Endothelial cell of umbilical vein (primary cell): ENCODE measurements around the gene TTC1.

Experiments
- EZH2 ChIP-seq: IDR thresholded peaks from 2 replicates; pipeline ENCODE4 v1.6.1; 2012; ENCODE audit warnings: borderline replicate concordance, low read depth, mild to moderate bottlenecking, moderate library complexity, low read length, inconsistent platforms; ENCODE audit not compliant: severe bottlenecking
- FOS ChIP-seq: IDR thresholded peaks from 2 replicates; pipeline ENCODE4 v1.6.1; 2011; ENCODE audit warnings: mild to moderate bottlenecking, low read length, moderate library complexity, borderline replicate concordance; ENCODE audit not compliant: insufficient read depth
- JUN ChIP-seq: IDR thresholded peaks from 2 replicates; pipeline ENCODE4 v1.6.1; 2011; ENCODE audit warnings: borderline replicate concordance, low read depth; ENCODE audit not compliant: insufficient read length, insufficient read depth
- MYC ChIP-seq: IDR thresholded peaks from one replicate; pipeline ENCODE4 v1.6.1; 2011; ENCODE audit warnings: mild to moderate bottlenecking, low read depth, low read length
- POLR2A ChIP-seq: IDR thresholded peaks from 2 replicates; pipeline ENCODE4 v1.6.1; 2012; ENCODE audit warnings: low read depth, mild to moderate bottlenecking, control low read depth, low read length
- POLR2AphosphoS5 ChIP-seq: IDR thresholded peaks from 2 replicates; pipeline ENCODE4 v1.6.1; 2012; ENCODE audit warnings: low read depth, mild to moderate bottlenecking, control low read depth, low read length, moderate library complexity; ENCODE audit not compliant: insufficient read depth
- TF ChIP-seq, protein P1 (sequence below), 2 donors: IDR thresholded peaks; 1 replicate in 1 of 2; 2 replicates in 1 of 2; pipeline ENCODE4 v1.5.1; 2011; ENCODE audit warnings: low read length in 2 of 2, mild to moderate bottlenecking in 2 of 2, moderate library complexity in 2 of 2, control low read depth in 1 of 2, inconsistent platforms in 1 of 2, low read depth in 1 of 2; ENCODE audit not compliant: insufficient read depth in 1 of 2; ENCODE audit errors: extremely low read depth in 1 of 2
- TF ChIP-seq, protein P2 (sequence below): IDR thresholded peaks from 2 replicates; pipeline ENCODE4 v1.6.1; 2011; ENCODE audit not compliant: insufficient read depth, insufficient read length

DNA sequence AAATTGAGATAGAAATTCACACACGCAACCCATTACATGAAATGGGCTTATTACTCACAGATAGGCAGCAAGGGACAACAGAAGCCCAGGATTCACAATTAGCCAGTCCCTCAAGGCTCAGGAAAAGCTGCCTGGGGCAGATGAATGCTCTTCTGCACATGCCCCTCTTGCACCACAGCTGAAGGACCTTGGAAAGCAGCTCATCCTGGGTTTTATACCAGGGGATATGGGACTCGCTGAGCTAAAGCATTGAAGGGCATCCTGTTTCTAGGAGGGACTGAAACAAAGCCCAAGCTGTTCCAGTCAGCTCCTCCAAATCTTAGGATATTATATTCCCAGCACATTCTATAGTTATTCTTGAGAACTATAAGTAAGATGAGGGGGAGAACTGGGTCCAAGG is 15.7 kb upstream of the TTC1 start:
- TF ChIP-seq, protein P1, sequence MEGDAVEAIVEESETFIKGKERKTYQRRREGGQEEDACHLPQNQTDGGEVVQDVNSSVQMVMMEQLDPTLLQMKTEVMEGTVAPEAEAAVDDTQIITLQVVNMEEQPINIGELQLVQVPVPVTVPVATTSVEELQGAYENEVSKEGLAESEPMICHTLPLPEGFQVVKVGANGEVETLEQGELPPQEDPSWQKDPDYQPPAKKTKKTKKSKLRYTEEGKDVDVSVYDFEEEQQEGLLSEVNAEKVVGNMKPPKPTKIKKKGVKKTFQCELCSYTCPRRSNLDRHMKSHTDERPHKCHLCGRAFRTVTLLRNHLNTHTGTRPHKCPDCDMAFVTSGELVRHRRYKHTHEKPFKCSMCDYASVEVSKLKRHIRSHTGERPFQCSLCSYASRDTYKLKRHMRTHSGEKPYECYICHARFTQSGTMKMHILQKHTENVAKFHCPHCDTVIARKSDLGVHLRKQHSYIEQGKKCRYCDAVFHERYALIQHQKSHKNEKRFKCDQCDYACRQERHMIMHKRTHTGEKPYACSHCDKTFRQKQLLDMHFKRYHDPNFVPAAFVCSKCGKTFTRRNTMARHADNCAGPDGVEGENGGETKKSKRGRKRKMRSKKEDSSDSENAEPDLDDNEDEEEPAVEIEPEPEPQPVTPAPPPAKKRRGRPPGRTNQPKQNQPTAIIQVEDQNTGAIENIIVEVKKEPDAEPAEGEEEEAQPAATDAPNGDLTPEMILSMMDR (IDR thresholded peaks at IDR 0.05; ENCODE audit: extremely low read depth in 1 of 2, insufficient read depth in 1 of 2, low read depth in 1 of 2, low read length in 2 of 2) = no peak
- TF ChIP-seq POLR2A (no peak), EZH2 (no peak), POLR2AphosphoS5 (no peak), JUN (no peak), MYC (no peak), FOS (no peak)
- TF ChIP-seq, protein P2, sequence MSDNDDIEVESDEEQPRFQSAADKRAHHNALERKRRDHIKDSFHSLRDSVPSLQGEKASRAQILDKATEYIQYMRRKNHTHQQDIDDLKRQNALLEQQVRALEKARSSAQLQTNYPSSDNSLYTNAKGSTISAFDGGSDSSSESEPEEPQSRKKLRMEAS = no peak
